GM18498 (cell line): ENCODE results near the gene ALDH3B1.
A peak's percentile ranks its signal among the peaks of the same experiment; 100 is the strongest.

Source experiments
- ATAC-seq: cut with Tn5 transposase; IDR thresholded peaks from one replicate; pipeline ENCODE4 v1.9.1; 2021; ENCODE audit warnings: mild to moderate bottlenecking, moderate library complexity; ENCODE audit not compliant: unreplicated experiment

The ALDH3B1 gene

GRCh38 chr11:67997475-67997921, 12.6 kb upstream of the ALDH3B1 start:
- no peak for ATAC-seq

- ATAC-seq, result no peak
Measured at GRCh38 chr11:67998150-67999045, 11.7 kb upstream of the ALDH3B1 start.

- ATAC-seq, result no peak
Measured at GRCh38 chr11:67999201-67999629, 10.9 kb upstream of the ALDH3B1 start.

GRCh38 chr11:67999704-68000103, 10.4 kb upstream of the ALDH3B1 start:
- no peak for ATAC-seq

GRCh38 chr11:68002575-68002937, 7.6 kb upstream of the ALDH3B1 start:
- no peak for ATAC-seq

- ATAC-seq, result peak; percentile 40
Measured at GRCh38 chr11:68002938-68003845, 6.9 kb upstream of the ALDH3B1 start.

GRCh38 chr11:68003846-68004550, 6.1 kb upstream of the ALDH3B1 start, which contains the start of gene UNC93B1:
Gene UNC93B1, minus strand, starts transcription at chr11:68004097. Its CDS starts 54 bp downstream, at chr11:68004043.
- peak; percentile 75 for ATAC-seq

GRCh38 chr11:68004551-68005335, 5.4 kb upstream of the ALDH3B1 start:
- ATAC-seq, result no peak

GRCh38 chr11:68006606-68007166, 3.4 kb upstream of the ALDH3B1 start:
- ATAC-seq, result no peak

- ATAC-seq, result no peak
Measured at GRCh38 chr11:68007498-68008380, 2.4 kb upstream of the ALDH3B1 start.

GRCh38 chr11:68008381-68009337, 1.5 kb upstream of the ALDH3B1 start:
- ATAC-seq, result no peak

GRCh38 chr11:68009391-68010089, 587 bp upstream of the ALDH3B1 start:
- ATAC-seq, result no peak

- ATAC-seq, result no peak
Measured at GRCh38 chr11:68011051-68011943, 1.2 kb downstream of the ALDH3B1 start.

- no peak for ATAC-seq
Measured at GRCh38 chr11:68012044-68012842, 2.1 kb downstream of the ALDH3B1 start.
